GM23338 (cell line): ENCODE measurements around the gene TOX4. TPM values are rescaled to one million over a fixed set of nuclear protein-coding genes. Genes with fewer than 3 reads are reported as not detected.

ENCODE experiments used
- ATAC-seq: fragments of 200-7000 bp; cut with Tn5 transposase; 3 replicates; pipeline ENCODE4 v1.9.1; 2020
- DNase-seq: peaks from one replicate; pipeline ENCODE4 v3.0.0-alpha.2; 2015; ENCODE audit warnings: low spot score
- H2AFZ ChIP-seq: fragments of 200-600 bp; sonication (generic); 2 replicates; pipeline ENCODE4 v1.8.0; 2016; ENCODE audit warnings: antibody characterized with exemption, mild to moderate bottlenecking, moderate library complexity
- H3F3A ChIP-seq: fragments of 200-600 bp; sonication (generic); replicated peaks from 2 replicates; pipeline ENCODE4 v1.8.0; 2017; ENCODE audit warnings: antibody characterized with exemption, mixed run types, low read depth
- H3K27ac ChIP-seq: fragments of 200-600 bp; sonication (generic); 2 replicates; pipeline ENCODE4 v1.6.1; 2016; ENCODE audit warnings: low read depth
- H3K27me3 ChIP-seq: fragments of 200-600 bp; sonication (generic); 2 replicates; pipeline ENCODE4 v1.8.0; 2016; ENCODE audit warnings: mild to moderate bottlenecking, mixed run types, moderate library complexity; ENCODE audit not compliant: insufficient read depth
- H3K36me3 ChIP-seq: fragments of 200-600 bp; sonication (generic); 2 replicates; pipeline ENCODE4 v1.8.0; 2016; ENCODE audit warnings: mild to moderate bottlenecking; ENCODE audit not compliant: insufficient read depth
- H3K4me1 ChIP-seq: fragments of 200-600 bp; sonication (generic); 2 replicates; pipeline ENCODE4 v1.8.0; 2016; ENCODE audit warnings: mild to moderate bottlenecking, moderate library complexity; ENCODE audit not compliant: insufficient read depth
- H3K4me2 ChIP-seq: fragments of 200-600 bp; sonication (generic); 2 replicates; pipeline ENCODE4 v1.7.1; 2017; ENCODE audit warnings: mixed run types
- H3K4me3 ChIP-seq: fragments of 200-600 bp; sonication (generic); 2 replicates; pipeline ENCODE4 v1.6.1; 2016; ENCODE audit warnings: mixed run types
- H3K79me2 ChIP-seq: fragments of 200-600 bp; sonication (generic); replicated peaks from 2 replicates; pipeline ENCODE4 v1.8.0; 2017; ENCODE audit warnings: mild to moderate bottlenecking; ENCODE audit not compliant: insufficient read depth
- H3K9me2 ChIP-seq: fragments of 200-600 bp; sonication (generic); 2 replicates; pipeline ENCODE4 v1.8.0; 2017; ENCODE audit not compliant: insufficient read depth
- H4K20me1 ChIP-seq: fragments of 200-600 bp; sonication (generic); replicated peaks from 2 replicates; pipeline ENCODE4 v1.8.0; 2017; ENCODE audit warnings: mild to moderate bottlenecking; ENCODE audit not compliant: insufficient read depth
- H3K27ac Mint-ChIP-seq: 2 replicates; pipeline ENCODE4 v1.8.0; 2020; ENCODE audit warnings: inconsistent platforms, mild to moderate bottlenecking, moderate library complexity, mixed read lengths
- H3K27me3 Mint-ChIP-seq: 3 replicates; pipeline ENCODE4 v1.8.0; 2022; ENCODE audit warnings: low read depth, mild to moderate bottlenecking, moderate library complexity, mixed read lengths, inconsistent platforms; ENCODE audit not compliant: insufficient read depth, poor library complexity
- H3K36me3 Mint-ChIP-seq: 3 replicates; pipeline ENCODE4 v1.8.0; 2021; ENCODE audit warnings: low read depth, mild to moderate bottlenecking, inconsistent platforms, moderate library complexity, mixed read lengths
- H3K4me1 Mint-ChIP-seq: 3 replicates; pipeline ENCODE4 v1.8.0; 2020; ENCODE audit warnings: mild to moderate bottlenecking, inconsistent platforms, mixed read lengths
- H3K4me3 Mint-ChIP-seq: 3 replicates; pipeline ENCODE4 v1.8.0; 2021; ENCODE audit warnings: moderate library complexity, mild to moderate bottlenecking, inconsistent platforms, mixed read lengths
- H3K9me3 Mint-ChIP-seq: 3 replicates; pipeline ENCODE4 v1.8.0; 2020; ENCODE audit warnings: moderate library complexity, mild to moderate bottlenecking, inconsistent platforms, mixed read lengths
- CREB1 ChIP-seq: fragments of 250-450 bp; sonication (Bioruptor Pico); IDR thresholded peaks from 2 replicates; pipeline ENCODE4 v1.5.0; 2020; ENCODE audit warnings: low read depth, mild to moderate bottlenecking, moderate library complexity
- ETS1 ChIP-seq: IDR thresholded peaks from 2 replicates; pipeline ENCODE4 v1.6.1; 2016; ENCODE audit warnings: antibody characterized with exemption
- EZH2 ChIP-seq: fragments of 200-600 bp; sonication (generic); IDR thresholded peaks from one replicate; pipeline ENCODE4 v1.8.0; 2017; ENCODE audit warnings: antibody characterized with exemption, mild to moderate bottlenecking, low read depth; ENCODE audit not compliant: unreplicated experiment
- EZH2phosphoT487 ChIP-seq: fragments of 200-600 bp; sonication (generic); IDR thresholded peaks from one replicate; pipeline ENCODE4 v1.8.1; 2018; ENCODE audit warnings: antibody characterized with exemption; ENCODE audit not compliant: unreplicated experiment
- JUNB ChIP-seq: IDR thresholded peaks from one replicate; pipeline ENCODE4 v1.6.1; 2016; ENCODE audit warnings: antibody characterized with exemption; ENCODE audit not compliant: unreplicated experiment
- POLR2AphosphoS5 ChIP-seq: IDR thresholded peaks from 2 replicates; pipeline ENCODE4 v1.6.1; 2016; ENCODE audit warnings: antibody characterized with exemption, low read depth
- REST ChIP-seq: IDR thresholded peaks from one replicate; pipeline ENCODE4 v1.6.1; 2018; ENCODE audit warnings: antibody characterized with exemption; ENCODE audit not compliant: unreplicated experiment
- ZNF114 ChIP-seq: fragments of 250-450 bp; sonication (Bioruptor Pico); IDR thresholded peaks from 2 replicates; pipeline ENCODE4 v1.5.0; 2020; ENCODE audit warnings: mild to moderate bottlenecking, moderate library complexity
- ZNF331 ChIP-seq: fragments of 250-450 bp; sonication (Bioruptor Pico); IDR thresholded peaks from 2 replicates; pipeline ENCODE4 v1.5.0; 2020; ENCODE audit warnings: low read depth, mild to moderate bottlenecking, moderate library complexity
- polyA plus RNA-seq: library from polyadenylated mRNA; unstranded; fragments of >200 nt; fragmentation: Nextera tagmentation; extraction: Ambion mirVana; gene quantifications from 2 replicates; pipeline ENCODE4 v1.2.1, GENCODE V29; 2016
- total RNA-seq: library from RNA; depleted of rRNA; stranded (reverse); fragments of >200 nt; shearing (Covaris generic); gene quantifications from 2 replicates; pipeline ENCODE4 v1.2.3, GENCODE V29; 2014
- TF ChIP-seq, protein P1 (sequence below), 2 experiments: fragments of 200-600 bp in 1 of 2; sonication (generic) in 1 of 2; conservative IDR thresholded peaks; 2 replicates each; pipeline versions ENCODE4 v1.5.1 to v1.6.1; 2016 to 2017; ENCODE audit warnings: antibody characterized with exemption in 2 of 2, low read depth in 2 of 2, mild to moderate bottlenecking in 2 of 2, moderate library complexity in 1 of 2

TOX4 gene
- total and polyA plus RNA-seq, 2 experiments from 2014 or later, result 45.6 to 72.8 TPM

- H3K27ac Mint-ChIP-seq, result peak overlapping the region; percentile 84
- Histone ChIP-seq H2AFZ (no peak overlapping the region), H3K4me1 (peaks cover 12% of the 10 kb centered on the region)
Observed at GRCh38 chr14:21494902-21495762, 18.1 kb downstream of the TOX4 start.

GRCh38 chr14:21496453-21496852 lies 19.5 kb downstream of the TOX4 start:
- no peaks in the 10 kb centered on the region for H3K9me2 ChIP-seq
- DNase-seq (no peak), ATAC-seq (no peak)
- H4K20me1 ChIP-seq, result no peaks in the 10 kb centered on the region
- H3K79me2 ChIP-seq, result no peaks in the 10 kb centered on the region
- H3K27me3 ChIP-seq, result no peaks in the 10 kb centered on the region
- H3K4me1 Mint-ChIP-seq, result peaks cover 33% of the 10 kb centered on the region
- H3K9me3 Mint-ChIP-seq, result no peaks in the 10 kb centered on the region
- H3F3A ChIP-seq, result peaks cover 19% of the 10 kb centered on the region; the same call in 1 of the 2 replicates
- no peak overlapping the region for H3K4me3 ChIP-seq
- H2AFZ ChIP-seq, result no peak overlapping the region
- H3K4me3 Mint-ChIP-seq, result no peak overlapping the region
- H3K4me2 ChIP-seq, result no peak overlapping the region
- peaks cover 94% of the 10 kb centered on the region for H3K36me3 Mint-ChIP-seq
- peaks cover 55% of the 10 kb centered on the region for H3K36me3 ChIP-seq
- H3K27ac Mint-ChIP-seq, result peak overlapping the region; percentile 24; the same call in 1 of the 2 replicates
- H3K27ac ChIP-seq, result peak overlapping the region; percentile 61
- H3K4me1 ChIP-seq, result peaks cover 12% of the 10 kb centered on the region
- H3K27me3 Mint-ChIP-seq, result peaks cover 3% of the 10 kb centered on the region
- TF ChIP-seq ETS1 (no peak), CREB1 (no peak), EZH2phosphoT487 (no peak), JUNB (no peak), REST (no peak)
- TF ChIP-seq, protein P1, sequence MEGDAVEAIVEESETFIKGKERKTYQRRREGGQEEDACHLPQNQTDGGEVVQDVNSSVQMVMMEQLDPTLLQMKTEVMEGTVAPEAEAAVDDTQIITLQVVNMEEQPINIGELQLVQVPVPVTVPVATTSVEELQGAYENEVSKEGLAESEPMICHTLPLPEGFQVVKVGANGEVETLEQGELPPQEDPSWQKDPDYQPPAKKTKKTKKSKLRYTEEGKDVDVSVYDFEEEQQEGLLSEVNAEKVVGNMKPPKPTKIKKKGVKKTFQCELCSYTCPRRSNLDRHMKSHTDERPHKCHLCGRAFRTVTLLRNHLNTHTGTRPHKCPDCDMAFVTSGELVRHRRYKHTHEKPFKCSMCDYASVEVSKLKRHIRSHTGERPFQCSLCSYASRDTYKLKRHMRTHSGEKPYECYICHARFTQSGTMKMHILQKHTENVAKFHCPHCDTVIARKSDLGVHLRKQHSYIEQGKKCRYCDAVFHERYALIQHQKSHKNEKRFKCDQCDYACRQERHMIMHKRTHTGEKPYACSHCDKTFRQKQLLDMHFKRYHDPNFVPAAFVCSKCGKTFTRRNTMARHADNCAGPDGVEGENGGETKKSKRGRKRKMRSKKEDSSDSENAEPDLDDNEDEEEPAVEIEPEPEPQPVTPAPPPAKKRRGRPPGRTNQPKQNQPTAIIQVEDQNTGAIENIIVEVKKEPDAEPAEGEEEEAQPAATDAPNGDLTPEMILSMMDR (conservative IDR thresholded peaks at IDR 0.05; ENCODE audit: low read depth in 2 of 2), result no peak

More at GRCh38 chr14:21494902-21495762, 18.1 kb downstream of the TOX4 start:
- H3K79me2 ChIP-seq, result no peaks in the 10 kb centered on the region
- H3K9me3 Mint-ChIP-seq, result no peaks in the 10 kb centered on the region
- peaks cover 24% of the 10 kb centered on the region for H3F3A ChIP-seq
- no peaks in the 10 kb centered on the region for H3K27me3 ChIP-seq
- peaks cover 93% of the 10 kb centered on the region for H3K36me3 Mint-ChIP-seq
- no peak overlapping the region for H3K4me2 ChIP-seq
- TF ChIP-seq ZNF114 (CRISPR knock-in tag) (no peak), ZNF331 (no peak), CREB1 (no peak), EZH2 (no peak), POLR2AphosphoS5 (no peak), REST (no peak), EZH2phosphoT487 (no peak)
- H4K20me1 ChIP-seq, result no peaks in the 10 kb centered on the region; the same call in 1 of the 2 replicates
- H3K27ac ChIP-seq, result peak overlapping the region; percentile 61
- no peak overlapping the region for H3K4me3 Mint-ChIP-seq
- peaks cover 26% of the 10 kb centered on the region; the same call in 2 of the 3 replicates for H3K4me1 Mint-ChIP-seq
- no peaks in the 10 kb centered on the region for H3K27me3 Mint-ChIP-seq
- H3K4me3 ChIP-seq, result no peak overlapping the region
- no peak for DNase-seq
- peak; percentile 22 for ATAC-seq
- H3K36me3 ChIP-seq, result peaks cover 57% of the 10 kb centered on the region
- H3K9me2 ChIP-seq, result no peaks in the 10 kb centered on the region
